NCI-H2196 treated with DMSO at 0.1 percent for 48 hours (cell line): Measurements from ENCODE around the gene IGFALS.

ENCODE experiments used
- DNase-seq: peaks from one replicate; lab custom pipeline; 2025; ENCODE audit not compliant: unreplicated experiment; lab: John Stamatoyannopoulos, UW

The IGFALS gene

GRCh38 chr16:1776991-1777374 is 16.5 kb downstream of the IGFALS start:
- DNase-seq, result no peak

DNA sequence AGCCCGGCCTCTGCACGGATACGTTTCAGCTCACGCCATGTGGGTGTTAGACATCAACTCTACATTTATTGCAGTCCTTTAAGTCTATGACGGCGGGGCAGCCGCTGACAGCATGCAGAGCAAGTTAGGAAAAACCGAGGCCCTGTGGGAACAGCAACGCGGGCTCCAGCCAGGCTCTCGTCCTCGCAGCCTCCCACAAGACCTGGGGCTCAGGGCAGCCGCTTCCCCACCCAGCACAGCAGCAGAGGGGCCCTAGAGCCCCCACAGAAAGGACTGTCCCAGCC is 16.9 kb downstream of the IGFALS start:
- no peak for DNase-seq

GRCh38 chr16:1775846-1776671 is 17.4 kb downstream of the IGFALS start:
- DNase-seq, result no peak

DNA sequence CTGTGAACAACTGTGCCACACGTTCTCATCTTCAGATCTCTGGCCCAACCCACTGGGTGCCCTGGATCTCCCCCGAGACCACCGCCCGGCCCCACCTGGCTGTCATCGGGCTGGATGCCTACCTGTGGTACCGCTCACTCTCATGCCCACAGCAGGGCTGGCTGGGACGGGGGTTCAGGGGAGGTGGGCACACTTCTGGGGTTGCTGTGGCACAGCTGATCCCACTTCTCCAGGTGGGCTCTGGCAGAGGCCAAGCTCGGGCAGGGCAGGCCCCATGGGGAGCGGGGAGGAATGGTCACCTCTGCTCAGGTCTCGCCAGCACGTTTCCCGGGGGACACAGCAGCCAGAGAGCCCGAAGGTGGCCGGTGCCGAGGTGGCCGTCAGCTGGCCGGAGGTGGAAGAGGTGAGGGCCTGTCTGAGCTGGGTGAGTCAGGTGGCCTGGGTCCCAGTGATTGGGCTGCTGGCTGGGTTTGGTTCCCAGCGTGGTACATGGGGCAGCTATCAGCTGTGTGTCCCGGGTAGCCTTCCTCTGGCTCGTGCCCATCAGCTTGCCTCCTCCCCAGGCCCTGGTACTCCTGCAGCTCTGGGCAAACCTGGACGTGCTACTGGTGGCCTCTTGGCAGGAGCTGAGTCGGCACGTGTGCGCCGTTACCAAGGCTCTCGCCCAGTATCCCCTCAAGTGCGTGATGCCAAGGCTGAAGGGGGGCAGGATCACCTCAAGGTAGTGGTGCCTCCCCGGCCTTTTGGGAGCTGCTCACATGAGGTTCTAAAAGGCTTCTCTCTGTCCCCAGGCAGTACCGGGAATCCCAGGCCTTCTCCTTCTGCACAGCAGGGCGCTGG is 18.3 kb downstream of the IGFALS start:
- no peak for DNase-seq

DNA sequence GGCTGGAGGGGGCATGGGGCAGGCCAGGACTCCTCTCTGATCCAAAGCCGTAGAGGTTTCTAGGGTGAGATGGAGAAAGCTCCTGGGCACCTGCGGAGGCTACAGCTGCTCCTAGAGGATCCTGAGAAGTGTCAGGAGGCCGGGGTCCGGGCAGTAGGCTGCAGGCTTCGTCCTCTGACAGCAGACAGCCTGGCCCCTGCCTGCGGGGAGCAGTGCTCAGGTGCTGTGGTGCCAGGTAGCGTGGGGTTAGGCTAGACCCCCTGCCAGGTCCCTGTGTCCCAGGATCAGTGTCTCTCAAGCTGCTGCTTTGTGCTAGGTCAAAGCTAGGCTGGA is 19.1 kb downstream of the IGFALS start:
- no peak for DNase-seq

- DNase-seq, result no peak
These were observed 19.6 kb downstream of the IGFALS start for GRCh38 chr16:1773703-1774447.

GRCh38 chr16:1772908-1773702 is 20.4 kb downstream of the IGFALS start, which contains the start of gene MRPS34:
TSS of gene MRPS34 (minus strand) at chr16:1773134. CDS start at chr16:1773119, 15 bp downstream.
- DNase-seq, result peak; percentile 76

DNA sequence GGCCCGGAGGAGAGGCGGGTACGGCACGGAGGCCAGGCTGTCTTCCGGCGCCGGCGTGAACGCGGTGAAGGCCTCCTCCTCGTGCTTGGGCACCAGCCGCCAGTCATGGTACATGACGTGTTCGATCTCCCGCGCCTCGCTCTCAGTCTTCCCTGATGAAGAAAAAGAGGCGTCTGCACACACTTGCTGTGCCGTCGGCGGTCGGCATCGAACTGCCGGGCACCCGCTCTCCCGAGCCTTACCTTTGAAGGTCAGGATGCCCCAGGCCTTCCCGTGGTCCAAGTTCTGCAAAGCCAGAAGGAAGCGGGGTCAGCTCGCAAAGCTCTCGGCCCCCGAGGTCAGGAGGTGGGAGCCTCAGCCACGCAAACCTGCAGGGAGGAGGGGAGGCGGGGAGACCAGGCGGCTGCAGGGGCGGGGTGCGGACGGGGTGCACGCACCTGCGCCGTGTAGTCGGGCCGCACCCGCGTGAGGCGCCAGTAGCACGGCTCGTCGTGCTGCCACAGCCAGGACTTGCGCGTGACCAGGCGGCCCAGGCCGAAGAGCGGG is 21.1 kb downstream of the IGFALS start, which contains the start of gene EME2:
EME2 (plus strand) TSS at position 449 of the 546 bp plus-strand sequence. CDS start 418 bp downstream, outside the sequence.
- no peak for DNase-seq

- DNase-seq, result no peak
These were observed 21.6 kb downstream of the IGFALS start for GRCh38 chr16:1771864-1772361.

- DNase-seq, result peak; percentile 47
These were observed 22.2 kb downstream of the IGFALS start, which contains the start of gene NME3 for GRCh38 chr16:1771188-1771863. TSS of gene NME3 (minus strand) at chr16:1771543. CDS start at chr16:1771534, 9 bp downstream.

- DNase-seq, result peak; percentile 88
These were observed 22.9 kb downstream of the IGFALS start for GRCh38 chr16:1770328-1771187.

GRCh38 chr16:1769402-1770300 is 23.9 kb downstream of the IGFALS start:
- DNase-seq, result no peak

- no peak for DNase-seq
These were observed 24.6 kb downstream of the IGFALS start for GRCh38 chr16:1768767-1769401.

GRCh38 chr16:1768061-1768766 is 25.3 kb downstream of the IGFALS start:
- no peak for DNase-seq

DNA sequence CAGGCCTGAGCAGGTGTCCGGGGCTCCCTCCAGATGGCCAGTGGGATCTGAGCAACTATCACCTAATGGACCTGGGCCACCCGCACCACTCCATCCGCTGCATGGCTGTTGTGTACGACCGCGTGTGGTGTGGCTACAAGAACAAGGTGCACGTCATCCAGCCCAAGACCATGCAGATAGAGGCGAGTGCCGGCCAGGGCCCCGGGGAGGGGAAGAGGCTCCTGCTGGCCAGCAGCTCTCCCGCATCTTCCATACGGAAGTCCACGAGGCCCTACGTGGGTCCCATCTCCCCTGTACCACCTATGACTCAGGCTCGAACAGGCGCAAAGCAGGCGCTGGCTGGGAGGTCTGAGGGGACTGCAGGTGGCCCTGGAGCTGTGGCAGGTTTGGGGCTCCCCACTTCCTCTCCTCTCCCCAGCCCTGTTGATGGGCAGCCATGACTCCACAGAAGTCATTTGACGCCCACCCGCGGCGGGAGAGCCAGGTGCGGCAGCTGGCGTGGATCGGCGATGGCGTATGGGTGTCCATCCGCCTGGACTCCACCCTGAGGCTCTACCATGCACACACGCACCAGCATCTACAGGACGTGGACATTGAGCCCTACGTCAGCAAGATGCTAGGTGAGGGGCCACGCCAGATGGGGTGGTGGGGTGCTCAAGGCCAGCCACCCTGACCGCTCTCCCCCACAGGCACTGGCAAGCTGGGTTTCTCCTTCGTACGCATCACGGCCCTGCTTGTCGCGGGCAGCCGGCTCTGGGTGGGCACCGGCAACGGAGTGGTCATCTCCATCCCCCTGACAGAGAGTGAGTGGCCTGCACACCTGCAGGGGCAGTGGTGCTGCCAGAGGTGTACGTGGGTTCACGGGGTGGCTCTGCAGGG is 26.1 kb downstream of the IGFALS start:
- DNase-seq, result no peak

DNA sequence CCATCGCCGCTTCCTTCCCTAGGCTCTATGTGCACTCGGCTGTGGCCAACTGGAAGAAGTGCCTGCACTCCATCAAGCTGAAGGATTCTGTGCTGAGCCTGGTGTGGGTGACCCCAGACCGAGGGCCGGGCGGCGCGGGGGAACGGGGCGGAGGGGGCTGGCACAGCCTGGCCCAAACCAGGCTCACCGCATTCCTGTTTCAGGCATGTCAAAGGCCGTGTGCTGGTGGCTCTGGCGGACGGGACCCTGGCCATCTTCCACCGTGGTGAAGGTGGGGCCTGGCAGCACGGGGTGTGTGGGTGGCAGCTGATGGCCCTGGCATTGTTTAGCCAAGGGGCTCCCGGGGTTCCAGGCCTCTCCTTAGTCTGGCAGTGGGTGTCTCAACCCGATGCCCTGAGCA is 26.8 kb downstream of the IGFALS start:
- DNase-seq, result no peak
